ENCODE results near the gene LAIR1.

GRCh38 chr19:54364775-54365257 is at the start of gene LAIR1:
- TF ChIP-seq CTCF (conservative IDR thresholded peaks at IDR 0.05) (no peak), EZH2 (IDR thresholded peaks at IDR 0.05; ENCODE audit: low read depth) (no peak)

Data from PC-9 (cell line).